ENCODE measurements around the gene UBE2U.

DNA sequence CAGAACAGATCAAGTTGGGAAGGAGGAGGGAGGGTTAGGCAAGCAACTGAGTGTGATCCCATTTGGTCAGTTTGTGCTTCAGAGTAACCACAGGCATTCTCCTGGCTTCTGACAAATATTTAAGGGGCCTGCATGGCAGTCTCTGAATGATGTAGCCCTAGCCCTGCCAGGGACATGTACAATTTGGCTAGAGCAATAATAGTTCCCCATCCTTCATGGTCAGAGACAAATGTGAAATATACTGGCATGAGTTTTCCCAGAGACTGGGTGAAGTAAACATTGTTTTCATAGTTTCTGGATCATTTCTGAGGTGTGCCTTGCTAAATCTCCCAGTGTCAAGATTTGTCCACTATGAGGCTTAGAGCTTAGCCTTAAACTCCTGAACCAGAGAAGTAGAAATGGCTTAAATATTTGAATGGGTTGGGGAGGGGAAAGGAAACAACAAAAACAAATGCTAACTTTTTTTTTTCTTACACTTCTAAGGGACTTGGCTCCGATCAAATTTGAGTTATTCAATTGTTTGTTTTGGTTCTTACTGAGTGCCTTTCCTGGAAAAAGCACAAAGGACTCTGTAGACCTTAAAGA, 42.0 kb upstream of the UBE2U start:
- TF ChIP-seq GTF2F1 (IDR thresholded peaks at IDR 0.05; ENCODE audit: borderline replicate concordance, low read depth, low read length) (no peak), CTCF (IDR thresholded peaks at IDR 0.05; ENCODE audit: control extremely low read depth in 1 of 3, insufficient read depth in 1 of 3, low read depth in 1 of 3, low read length in 3 of 3) (no peak), CHD2 (IDR thresholded peaks at IDR 0.05; ENCODE audit: low read length) (no peak)
